Tibial artery (tissue), 4 donors: ENCODE measurements around the gene PASK.
A peak's percentile ranks its signal among the peaks of the same experiment; 100 is the strongest.

Source experiments
- DNase-seq, 2 donors: peaks; one replicate each; pipeline ENCODE4 v3.0.0-alpha.2; 2019
- H3K27ac ChIP-seq, 2 donors: fragments of 200-600 bp; sonication (generic) in 1 of 2; 1 replicate in 1 of 2; 2 replicates in 1 of 2; pipeline ENCODE4 v1.5.1; 2018 to 2019; ENCODE audit warnings: mild to moderate bottlenecking in 1 of 2
- H3K27me3 ChIP-seq, 2 donors: fragments of 200-600 bp; sonication (generic) in 1 of 2; one replicate each; pipeline versions ENCODE4 v1.5.1 to v1.6.0; 2016 to 2019
- H3K36me3 ChIP-seq, 3 donors: fragments of 200-600 bp; sonication (generic) in 2 of 3; one replicate each; pipeline ENCODE4 v1.5.1; 2016 to 2019; ENCODE audit warnings: mild to moderate bottlenecking in 2 of 3
- H3K4me1 ChIP-seq, 4 donors: fragments of 200-600 bp; sonication (generic) in 2 of 4; 1 replicate in 3 of 4; 2 replicates in 1 of 4; pipeline ENCODE4 v1.5.1; 2016 to 2019
- H3K4me3 ChIP-seq, 2 donors: fragments of 200-600 bp; sonication (generic) in 1 of 2; 1 replicate in 1 of 2; 2 replicates in 1 of 2; pipeline ENCODE4 v1.5.1; 2018 to 2019; ENCODE audit warnings: mild to moderate bottlenecking in 2 of 2
- H3K9me3 ChIP-seq, 3 donors: fragments of 200-600 bp; sonication (generic) in 1 of 3; one replicate each; pipeline ENCODE4 v1.5.1; 2016 to 2019
- intact Hi-C: fragments of 100-400 bp; cut with DNase I; formaldehyde crosslinking; loops from one replicate; pipeline ENCODE4 v1.15.0; 2023; ENCODE audit warnings: low total_unique reads
- TF ChIP-seq, protein P1 (sequence below), 2 experiments: fragments of 200-600 bp in 1 of 2; fragments of 450-650 bp in 1 of 2; IDR thresholded peaks; one replicate each; pipeline ENCODE4 v1.5.1; 2017 to 2019; ENCODE audit warnings: antibody characterized with exemption in 2 of 2, mild to moderate bottlenecking in 1 of 2, moderate library complexity in 1 of 2

Gene PASK

DNA sequence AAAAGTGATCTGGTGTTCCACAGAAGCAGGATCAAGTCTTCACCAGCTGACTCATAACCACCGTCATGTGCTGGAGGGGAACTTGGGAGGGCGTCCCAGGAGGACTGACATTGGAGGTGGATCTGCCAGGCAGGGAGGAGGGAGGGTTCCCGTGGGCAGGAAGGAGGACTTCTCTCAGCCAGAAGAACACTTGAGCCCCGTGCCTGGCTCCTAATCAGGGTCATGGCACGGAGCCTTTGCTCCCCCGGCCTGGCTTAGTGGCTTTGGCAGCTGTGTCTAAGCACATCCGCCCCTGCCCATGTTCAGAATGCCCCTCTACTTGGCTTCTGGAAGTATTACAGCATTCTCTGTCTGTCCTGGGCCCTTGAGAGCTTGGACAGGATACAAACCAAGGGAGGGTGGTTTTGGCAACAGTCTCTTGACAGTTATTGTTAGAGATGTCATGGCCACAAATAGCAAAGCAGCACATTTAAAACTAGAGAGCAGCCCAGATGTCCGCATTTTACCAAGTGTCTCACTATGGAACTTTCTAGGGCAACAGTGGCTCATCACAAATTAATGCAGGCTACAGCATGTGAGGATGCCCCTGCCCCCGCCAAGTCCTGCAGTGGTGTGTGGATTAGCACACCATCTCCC lies 12.5 kb upstream of the PASK start:
- Histone ChIP-seq H3K36me3 (peaks cover 52 to 85% (median 55%) of the 10 kb centered on the region in 3 donors), H3K27ac (peak overlapping the region; percentile 47 to 73), H3K4me3 (no peak overlapping the region), H3K27me3 (no peaks in the 10 kb centered on the region), H3K9me3 (no peaks in the 10 kb centered on the region), H3K4me1 (peaks cover 0 to 19% (median 9%) of the 10 kb centered on the region in 4 donors)
- TF ChIP-seq, protein P1, sequence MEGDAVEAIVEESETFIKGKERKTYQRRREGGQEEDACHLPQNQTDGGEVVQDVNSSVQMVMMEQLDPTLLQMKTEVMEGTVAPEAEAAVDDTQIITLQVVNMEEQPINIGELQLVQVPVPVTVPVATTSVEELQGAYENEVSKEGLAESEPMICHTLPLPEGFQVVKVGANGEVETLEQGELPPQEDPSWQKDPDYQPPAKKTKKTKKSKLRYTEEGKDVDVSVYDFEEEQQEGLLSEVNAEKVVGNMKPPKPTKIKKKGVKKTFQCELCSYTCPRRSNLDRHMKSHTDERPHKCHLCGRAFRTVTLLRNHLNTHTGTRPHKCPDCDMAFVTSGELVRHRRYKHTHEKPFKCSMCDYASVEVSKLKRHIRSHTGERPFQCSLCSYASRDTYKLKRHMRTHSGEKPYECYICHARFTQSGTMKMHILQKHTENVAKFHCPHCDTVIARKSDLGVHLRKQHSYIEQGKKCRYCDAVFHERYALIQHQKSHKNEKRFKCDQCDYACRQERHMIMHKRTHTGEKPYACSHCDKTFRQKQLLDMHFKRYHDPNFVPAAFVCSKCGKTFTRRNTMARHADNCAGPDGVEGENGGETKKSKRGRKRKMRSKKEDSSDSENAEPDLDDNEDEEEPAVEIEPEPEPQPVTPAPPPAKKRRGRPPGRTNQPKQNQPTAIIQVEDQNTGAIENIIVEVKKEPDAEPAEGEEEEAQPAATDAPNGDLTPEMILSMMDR (IDR thresholded peaks at IDR 0.05): no peak
- peak; percentile 86 to 94 for DNase-seq
- intact Hi-C loops: no loop called here

DNA sequence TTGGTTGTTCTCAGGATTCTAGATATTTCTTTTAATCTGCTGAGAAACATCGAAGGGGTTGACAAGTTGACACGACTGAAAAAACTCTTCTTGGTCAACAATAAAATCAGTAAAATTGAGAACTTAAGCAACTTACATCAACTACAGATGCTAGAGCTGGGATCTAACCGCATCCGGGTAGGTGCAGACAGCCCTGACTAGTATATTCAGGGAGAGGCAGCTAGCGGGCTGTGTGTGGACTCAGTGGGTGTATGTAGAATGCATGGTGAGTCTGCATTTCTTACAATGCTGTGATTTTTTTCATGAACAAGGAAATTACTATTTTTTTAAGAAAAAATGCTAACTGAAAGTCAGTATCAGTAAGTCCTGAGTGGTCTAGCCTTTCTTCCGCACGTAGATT lies 11.0 kb upstream of the PASK start:
- Histone ChIP-seq H3K27ac (no peak overlapping the region), H3K4me1 (peaks cover 0 to 19% (median 9%) of the 10 kb centered on the region in 4 donors), H3K9me3 (no peaks in the 10 kb centered on the region), H3K36me3 (peaks cover 41 to 83% (median 46%) of the 10 kb centered on the region in 3 donors), H3K4me3 (no peak overlapping the region), H3K27me3 (no peaks in the 10 kb centered on the region)
- intact Hi-C loops: no loop called here
- no peak for DNase-seq
- TF ChIP-seq, protein P1 (IDR thresholded peaks at IDR 0.05): no peak

DNA sequence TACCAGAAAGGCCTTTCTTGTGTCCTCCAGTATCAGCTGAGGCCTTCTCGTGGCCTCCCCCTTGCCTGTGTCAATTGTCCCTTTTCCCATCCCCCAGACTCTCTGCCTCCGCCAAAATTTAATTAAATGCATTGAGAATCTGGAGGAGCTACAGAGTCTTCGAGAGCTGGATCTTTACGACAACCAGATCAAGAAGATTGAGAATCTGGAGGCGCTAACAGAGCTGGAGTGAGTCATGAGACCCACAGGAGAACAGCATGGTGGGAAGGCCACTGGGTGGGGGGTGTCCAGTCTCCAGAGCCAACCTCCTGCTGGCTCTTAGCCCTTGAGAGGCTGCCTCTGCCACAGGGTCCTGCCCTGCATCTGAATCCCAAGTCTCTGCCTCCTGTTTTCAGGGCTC lies 9.8 kb upstream of the PASK start:
- DNase-seq: no peak
- Histone ChIP-seq H3K27me3 (no peaks in the 10 kb centered on the region), H3K9me3 (no peaks in the 10 kb centered on the region), H3K4me3 (no peak overlapping the region), H3K4me1 (peaks cover 0 to 19% (median 9%) of the 10 kb centered on the region in 4 donors), H3K36me3 (peaks cover 30 to 84% (median 40%) of the 10 kb centered on the region in 3 donors), H3K27ac (no peak overlapping the region)
- TF ChIP-seq, protein P1 (IDR thresholded peaks at IDR 0.05): no peak
- intact Hi-C loops: loop anchor here (10.0 kb wide), 1 partner anchor 564 kb away; no protein-coding TSS in a partner anchor

DNA sequence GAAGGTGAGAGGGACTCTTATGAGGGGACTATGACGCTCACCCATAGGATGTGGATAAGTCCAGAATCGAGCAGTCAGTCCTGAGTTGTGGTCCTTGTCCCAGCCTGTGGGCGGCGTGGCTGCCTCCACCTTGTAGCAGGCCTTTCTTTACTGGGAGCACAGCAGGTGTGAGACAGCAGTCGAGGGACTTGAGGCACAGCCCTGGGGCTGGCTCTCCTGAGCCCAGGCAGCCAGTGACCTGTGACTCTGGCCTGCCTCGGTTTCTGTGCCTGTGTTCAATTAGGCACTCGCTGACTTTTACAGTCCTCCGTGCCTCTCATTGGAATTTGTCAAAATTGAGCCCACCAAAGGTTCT lies 9.3 kb upstream of the PASK start:
- Histone ChIP-seq H3K36me3 (peaks cover 24 to 81% (median 36%) of the 10 kb centered on the region in 3 donors), H3K27ac (no peak overlapping the region), H3K27me3 (no peaks in the 10 kb centered on the region), H3K4me1 (peaks cover 0 to 19% (median 9%) of the 10 kb centered on the region in 4 donors), H3K9me3 (no peaks in the 10 kb centered on the region), H3K4me3 (no peak overlapping the region)
- TF ChIP-seq, protein P1 (IDR thresholded peaks at IDR 0.05): no peak
- intact Hi-C loops: loop anchor here (10.0 kb wide), 1 partner anchor 564 kb away; no protein-coding TSS in a partner anchor
- DNase-seq: no peak

DNA sequence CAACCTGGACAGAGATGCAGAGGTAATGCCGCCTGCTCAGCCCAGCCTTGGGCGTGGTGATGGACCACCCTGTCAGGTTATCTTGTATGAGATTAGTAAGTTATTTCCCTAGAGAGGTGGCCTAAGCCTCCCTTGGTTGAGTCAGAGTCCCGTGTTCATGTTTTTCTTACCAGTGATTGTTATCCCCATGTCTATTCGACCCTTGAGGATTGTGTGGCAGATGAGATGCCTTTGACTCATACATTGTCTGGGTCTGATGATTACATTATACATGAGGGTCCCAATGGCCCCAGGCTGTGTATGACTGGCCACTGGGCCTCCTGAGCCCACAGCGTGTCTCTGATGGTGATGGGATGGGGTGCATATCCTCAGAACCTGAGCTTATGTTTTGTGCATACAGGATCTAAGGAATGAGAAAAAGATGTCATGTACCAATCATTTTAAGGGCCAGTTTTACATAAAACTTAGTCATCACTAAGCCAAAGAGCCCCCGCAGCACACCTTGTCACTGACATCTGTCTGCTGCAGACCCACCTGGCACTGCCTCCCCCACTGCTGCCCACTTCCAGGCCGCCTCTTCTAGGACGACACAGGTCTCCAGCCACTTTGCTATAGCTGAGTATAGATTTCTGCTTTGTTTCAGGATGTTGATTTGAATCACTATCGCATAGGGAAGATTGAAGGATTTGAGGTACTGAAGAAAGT lies 8.7 kb upstream of the PASK start:
- no peak overlapping the region for H3K27ac ChIP-seq
- H3K36me3 ChIP-seq: peaks cover 19 to 81% (median 37%) of the 10 kb centered on the region in 3 donors
- no peak overlapping the region for H3K4me3 ChIP-seq
- no peaks in the 10 kb centered on the region for H3K27me3 ChIP-seq
- TF ChIP-seq, protein P1 (IDR thresholded peaks at IDR 0.05): no peak
- H3K9me3 ChIP-seq: no peaks in the 10 kb centered on the region
- intact Hi-C loops: loop anchor here (10.0 kb wide), 1 partner anchor 563 kb away; no protein-coding TSS in a partner anchor
- peaks cover 0 to 18% (median 9%) of the 10 kb centered on the region in 4 donors for H3K4me1 ChIP-seq
- no peak for DNase-seq
